Measurements from ENCODE around the gene ALOX15. TPM values are rescaled to one million over a fixed set of nuclear protein-coding genes. Genes with fewer than 3 reads are reported as not detected.

The ALOX15 gene
- total RNA-seq, 1 experiment from 2014 or later: 0.38 TPM

- no TSS peak for BruUV-seq (replicated peaks)
- CTCF ChIA-PET: interaction anchor here (0.6 kb wide), 1 partner anchor 369 kb away, joined by 4 read pairs; no protein-coding TSS in a partner anchor
- peaks cover 13% of the 10 kb centered on the region for H3K4me1 Mint-ChIP-seq (ENCODE audit: low read depth, unreplicated experiment)
- no peaks in the 10 kb centered on the region for H3K9me3 Mint-ChIP-seq (ENCODE audit: low read depth, unreplicated experiment)
- no peak overlapping the region for H3K4me3 Mint-ChIP-seq (ENCODE audit: low read depth, unreplicated experiment)
- H3K36me3 Mint-ChIP-seq (ENCODE audit: insufficient read depth, unreplicated experiment): no peaks in the 10 kb centered on the region
- TF ChIP-seq, protein P1, sequence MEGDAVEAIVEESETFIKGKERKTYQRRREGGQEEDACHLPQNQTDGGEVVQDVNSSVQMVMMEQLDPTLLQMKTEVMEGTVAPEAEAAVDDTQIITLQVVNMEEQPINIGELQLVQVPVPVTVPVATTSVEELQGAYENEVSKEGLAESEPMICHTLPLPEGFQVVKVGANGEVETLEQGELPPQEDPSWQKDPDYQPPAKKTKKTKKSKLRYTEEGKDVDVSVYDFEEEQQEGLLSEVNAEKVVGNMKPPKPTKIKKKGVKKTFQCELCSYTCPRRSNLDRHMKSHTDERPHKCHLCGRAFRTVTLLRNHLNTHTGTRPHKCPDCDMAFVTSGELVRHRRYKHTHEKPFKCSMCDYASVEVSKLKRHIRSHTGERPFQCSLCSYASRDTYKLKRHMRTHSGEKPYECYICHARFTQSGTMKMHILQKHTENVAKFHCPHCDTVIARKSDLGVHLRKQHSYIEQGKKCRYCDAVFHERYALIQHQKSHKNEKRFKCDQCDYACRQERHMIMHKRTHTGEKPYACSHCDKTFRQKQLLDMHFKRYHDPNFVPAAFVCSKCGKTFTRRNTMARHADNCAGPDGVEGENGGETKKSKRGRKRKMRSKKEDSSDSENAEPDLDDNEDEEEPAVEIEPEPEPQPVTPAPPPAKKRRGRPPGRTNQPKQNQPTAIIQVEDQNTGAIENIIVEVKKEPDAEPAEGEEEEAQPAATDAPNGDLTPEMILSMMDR (IDR thresholded peaks at IDR 0.05; ENCODE audit: unreplicated experiment): no peak
- intact Hi-C loops (cut with micrococcal nuclease; ENCODE audit: unreplicated experiment): no loop called here
- no peak for DNase-seq
- H3K27ac Mint-ChIP-seq (ENCODE audit: unreplicated experiment): no peak overlapping the region
- peaks cover 86% of the 10 kb centered on the region for H3K27me3 Mint-ChIP-seq (ENCODE audit: unreplicated experiment)
These were observed 4.9 kb downstream of the ALOX15 start for GRCh38 chr17:4636474-4637100.

GRCh38 chr17:4635823-4636375, 5.6 kb downstream of the ALOX15 start:
- H3K27ac Mint-ChIP-seq (ENCODE audit: unreplicated experiment): no peak overlapping the region
- DNase-seq: no peak
- peaks cover 81% of the 10 kb centered on the region for H3K27me3 Mint-ChIP-seq (ENCODE audit: unreplicated experiment)
- CTCF ChIA-PET: no interaction called here
- H3K36me3 Mint-ChIP-seq (ENCODE audit: insufficient read depth, unreplicated experiment): no peaks in the 10 kb centered on the region
- H3K4me3 Mint-ChIP-seq (ENCODE audit: low read depth, unreplicated experiment): no peak overlapping the region
- no TSS peak for BruUV-seq (replicated peaks)
- TF ChIP-seq, protein P1 (IDR thresholded peaks at IDR 0.05; ENCODE audit: unreplicated experiment): no peak
- peaks cover 13% of the 10 kb centered on the region for H3K4me1 Mint-ChIP-seq (ENCODE audit: low read depth, unreplicated experiment)
- intact Hi-C loops (cut with micrococcal nuclease; ENCODE audit: unreplicated experiment): no loop called here
- H3K9me3 Mint-ChIP-seq (ENCODE audit: low read depth, unreplicated experiment): no peaks in the 10 kb centered on the region

- Mint-ChIP-seq H3K36me3 (ENCODE audit: insufficient read depth, unreplicated experiment) (no peaks in the 10 kb centered on the region), H3K27me3 (ENCODE audit: unreplicated experiment) (peaks cover 73% of the 10 kb centered on the region), H3K4me1 (ENCODE audit: low read depth, unreplicated experiment) (peaks cover 13% of the 10 kb centered on the region), H3K27ac (ENCODE audit: unreplicated experiment) (no peak overlapping the region), H3K9me3 (ENCODE audit: low read depth, unreplicated experiment) (no peaks in the 10 kb centered on the region), H3K4me3 (ENCODE audit: low read depth, unreplicated experiment) (no peak overlapping the region)
- no TSS peak for BruUV-seq (replicated peaks)
- CTCF ChIA-PET: no interaction called here
- TF ChIP-seq, protein P1 (IDR thresholded peaks at IDR 0.05; ENCODE audit: unreplicated experiment): no peak
- intact Hi-C loops (cut with micrococcal nuclease; ENCODE audit: unreplicated experiment): no loop called here
- no peak for DNase-seq
These were observed 6.5 kb downstream of the ALOX15 start for GRCh38 chr17:4634976-4635375.

- intact Hi-C loops (cut with micrococcal nuclease; ENCODE audit: unreplicated experiment): no loop called here
- peaks cover 3% of the 10 kb centered on the region for H3K4me1 Mint-ChIP-seq (ENCODE audit: low read depth, unreplicated experiment)
- H3K36me3 Mint-ChIP-seq (ENCODE audit: insufficient read depth, unreplicated experiment): no peaks in the 10 kb centered on the region
- CTCF ChIA-PET: interaction anchor here (0.6 kb wide), 1 partner anchor 136 kb away, joined by 3 read pairs; no protein-coding TSS in a partner anchor
- no peak overlapping the region for H3K4me3 Mint-ChIP-seq (ENCODE audit: low read depth, unreplicated experiment)
- no peak overlapping the region for H3K27ac Mint-ChIP-seq (ENCODE audit: unreplicated experiment)
- H3K9me3 Mint-ChIP-seq (ENCODE audit: low read depth, unreplicated experiment): no peaks in the 10 kb centered on the region
- TF ChIP-seq, protein P1 (IDR thresholded peaks at IDR 0.05; ENCODE audit: unreplicated experiment): no peak
- BruUV-seq (replicated peaks): no TSS peak
- no peak for DNase-seq
- peaks cover 61% of the 10 kb centered on the region for H3K27me3 Mint-ChIP-seq (ENCODE audit: unreplicated experiment)
These were observed 7.8 kb downstream of the ALOX15 start for GRCh38 chr17:4633643-4634042.
